ENCODE results near the gene CLEC18C. TPM values are rescaled to one million over a fixed set of nuclear protein-coding genes. Genes with fewer than 3 reads are reported as not detected.
"Not testable (repeated sequence)": the region's sequence is repeated elsewhere in the genome, so short reads cannot be mapped to it uniquely, and the experiment has no call there.

CLEC18C gene
- polyA plus RNA-seq, 10 donors = 0.13 to 0.85 (median 0.37) TPM; not detected in 2

- DNase-seq = not testable (repeated sequence)
Observed at GRCh38 chr16:70206382-70206781, 32.8 kb downstream of the CLEC18C start.

DNA sequence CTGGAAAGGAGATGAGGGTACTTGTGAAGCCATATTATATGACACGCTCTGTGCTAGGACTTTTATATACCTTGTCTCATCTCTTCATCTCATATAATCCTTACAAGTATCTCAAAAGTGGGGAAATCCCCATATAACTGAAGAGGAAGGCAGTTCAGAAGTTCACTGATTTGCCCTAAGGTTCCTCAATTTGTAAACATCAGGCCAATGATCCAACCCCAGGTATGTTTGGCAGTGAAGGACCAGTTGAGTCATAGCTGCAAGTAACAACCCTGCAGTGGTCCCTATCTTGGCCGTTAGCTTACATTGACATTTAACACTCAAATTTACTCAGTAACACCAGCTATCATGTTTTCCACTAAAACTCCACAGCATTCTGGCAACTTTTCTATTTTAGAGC lies 45.0 kb downstream of the CLEC18C start:
- DNase-seq = not testable (repeated sequence)

- not testable (repeated sequence) for DNase-seq
Observed at GRCh38 chr16:70222574-70222973, 49.0 kb downstream of the CLEC18C start.

DNA sequence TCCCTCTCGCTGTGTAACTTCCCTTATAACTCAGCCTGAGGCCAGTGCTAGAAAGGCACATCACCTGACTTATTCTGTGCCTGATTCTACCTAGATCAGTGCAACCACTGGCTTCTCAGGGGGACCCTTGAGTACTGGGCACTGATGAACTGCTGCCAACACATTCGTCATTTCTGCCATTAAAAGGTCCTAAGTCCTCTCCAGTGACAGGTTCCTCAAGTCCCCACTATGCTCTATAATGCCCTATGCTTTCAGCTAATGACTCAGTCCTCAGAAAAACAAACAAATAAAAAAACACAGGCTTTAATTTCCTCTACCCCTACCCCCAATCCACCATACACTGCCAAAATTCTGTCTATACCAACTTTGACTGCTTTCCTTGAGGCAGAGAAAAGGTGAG lies 49.6 kb downstream of the CLEC18C start:
- not testable (repeated sequence) for DNase-seq

DNA sequence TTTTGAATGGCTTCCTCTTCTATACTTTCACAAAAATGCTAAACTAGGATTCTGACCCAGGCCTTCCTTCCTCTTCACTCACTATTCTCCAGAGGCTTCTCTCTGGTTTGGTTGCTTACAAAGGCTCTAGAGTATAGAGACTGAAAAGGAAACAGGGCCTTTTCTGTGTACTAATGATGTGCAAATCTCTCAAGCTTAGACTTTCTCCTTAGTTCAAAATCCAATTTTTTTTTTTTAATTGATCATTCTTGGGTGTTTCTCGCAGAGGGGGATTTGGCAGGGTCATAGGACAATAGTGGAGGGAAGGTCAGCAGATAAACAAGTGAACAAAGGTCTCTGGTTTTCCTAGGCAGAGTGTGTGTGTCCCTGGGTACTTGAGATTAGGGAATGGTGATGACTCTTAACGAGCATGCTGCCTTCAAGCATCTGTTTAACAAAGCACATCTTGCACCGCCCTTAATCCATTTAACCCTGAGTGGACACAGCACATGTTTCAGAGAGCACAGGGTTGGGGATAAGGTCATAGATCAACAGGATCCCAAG lies 50.5 kb downstream of the CLEC18C start:
- DNase-seq = not testable (repeated sequence)

- DNase-seq = not testable (repeated sequence)
Observed at GRCh38 chr16:70224645-70225044, 51.1 kb downstream of the CLEC18C start.

DNA sequence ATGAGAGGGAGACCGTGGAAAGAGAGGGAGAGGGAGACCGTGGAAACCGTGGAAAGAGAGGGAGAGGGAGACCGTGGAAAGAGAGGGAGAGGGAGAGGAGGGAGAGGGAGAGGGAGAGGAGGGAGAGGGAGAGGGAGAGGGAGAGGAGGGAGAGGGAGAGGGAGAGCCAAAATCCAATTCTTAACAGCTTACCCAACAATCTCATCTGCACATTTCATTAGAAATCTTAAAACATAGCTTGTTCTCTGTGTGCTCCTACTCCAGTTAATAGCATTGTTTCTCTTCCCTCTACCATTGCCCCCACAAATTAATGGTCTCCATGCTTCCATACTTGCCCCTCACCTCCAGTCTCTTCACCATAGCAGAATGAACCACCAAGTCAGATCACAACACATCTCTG lies 51.8 kb downstream of the CLEC18C start:
- DNase-seq = not testable (repeated sequence)

DNA sequence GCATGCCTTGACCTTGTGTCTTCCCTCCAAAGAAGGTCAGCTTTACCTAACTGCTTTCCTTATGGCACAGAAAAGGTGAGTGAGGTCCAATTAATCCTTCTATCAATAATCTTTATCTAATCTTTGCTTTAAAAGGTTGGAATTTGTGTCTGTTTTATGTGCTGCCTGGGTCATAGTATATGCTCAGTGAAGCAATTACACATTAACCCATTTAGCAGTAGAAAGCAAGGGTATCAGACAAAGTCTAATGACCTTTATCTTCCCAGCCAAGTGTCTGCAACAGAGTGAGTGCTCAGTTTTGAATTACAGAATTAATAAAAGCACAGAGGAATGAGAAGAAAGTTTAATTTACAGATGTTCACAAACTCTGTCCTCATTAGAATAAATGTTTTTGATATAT lies 52.4 kb downstream of the CLEC18C start:
- not testable (repeated sequence) for DNase-seq

DNA sequence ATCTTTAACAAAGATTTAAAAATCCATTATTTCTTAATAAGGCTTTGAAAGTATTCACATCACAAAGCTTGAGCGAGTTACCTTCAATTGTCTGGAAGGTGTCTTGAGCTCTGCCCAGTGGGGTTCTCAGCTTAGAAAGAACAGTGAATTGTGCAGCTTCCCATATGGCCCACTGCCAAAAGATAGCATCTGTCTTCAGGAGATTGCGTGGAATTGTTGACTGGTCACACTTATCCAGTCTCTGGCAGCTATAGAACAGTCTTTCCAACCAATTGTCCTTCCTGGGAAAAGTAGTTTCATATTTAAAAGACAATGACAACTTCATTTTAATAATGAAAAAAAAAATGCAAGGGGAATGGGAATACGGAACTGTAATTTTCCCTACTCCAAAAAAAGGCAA lies 58.2 kb downstream of the CLEC18C start:
- DNase-seq = not testable (repeated sequence)

Other genes with a start within 250 kb of the CLEC18C start
- 1 to 10 TPM in 2 of 10 donors, under 1 TPM in 8; 0.26 to 1.3 (median 0.71) TPM for gene CLEC18A, start 222.5 kb upstream of the CLEC18C start, polyA plus RNA-seq (ENCODE audit: insufficient read length in 10 of 10)
- gene PDPR, start 59.5 kb upstream of the CLEC18C start, polyA plus RNA-seq (ENCODE audit: insufficient read length in 10 of 10) = 10 to 100 TPM; 11.9 to 30.1 (median 21.8) TPM
- gene EXOSC6, start 78.2 kb downstream of the CLEC18C start, polyA plus RNA-seq (ENCODE audit: insufficient read length in 10 of 10) = 10 to 100 TPM; 10.7 to 15.7 (median 11.9) TPM
- 10 to 100 TPM; 53.2 to 65.5 (median 60.2) TPM for gene AARS1, start 115.7 kb downstream of the CLEC18C start, polyA plus RNA-seq (ENCODE audit: insufficient read length in 10 of 10)
- gene DDX19B, start 125.4 kb downstream of the CLEC18C start, polyA plus RNA-seq (ENCODE audit: insufficient read length in 10 of 10) = 10 to 100 TPM; 17.6 to 23.8 (median 22.0) TPM
- 10 to 100 TPM; 27.4 to 42.0 (median 38.5) TPM for gene DDX19A, start 173.1 kb downstream of the CLEC18C start, polyA plus RNA-seq (ENCODE audit: insufficient read length in 10 of 10)

All from muscle of back (tissue), 11 donors.